Posterior cingulate gyrus (tissue), 11 donors: ENCODE measurements around the gene MATN1.

ENCODE experiments used
- DNase-seq, 10 donors: peaks; one replicate each; pipeline versions ENCODE4 v3.0.0 to v3.0.0-alpha.2; 2020 to 2021; ENCODE audit warnings: mixed read lengths in 3 of 10
- intact Hi-C: fragments of 100-400 bp; cut with DNase I; formaldehyde crosslinking; loops from one replicate; pipeline ENCODE4 v1.15.1; 2023

Gene MATN1

DNA sequence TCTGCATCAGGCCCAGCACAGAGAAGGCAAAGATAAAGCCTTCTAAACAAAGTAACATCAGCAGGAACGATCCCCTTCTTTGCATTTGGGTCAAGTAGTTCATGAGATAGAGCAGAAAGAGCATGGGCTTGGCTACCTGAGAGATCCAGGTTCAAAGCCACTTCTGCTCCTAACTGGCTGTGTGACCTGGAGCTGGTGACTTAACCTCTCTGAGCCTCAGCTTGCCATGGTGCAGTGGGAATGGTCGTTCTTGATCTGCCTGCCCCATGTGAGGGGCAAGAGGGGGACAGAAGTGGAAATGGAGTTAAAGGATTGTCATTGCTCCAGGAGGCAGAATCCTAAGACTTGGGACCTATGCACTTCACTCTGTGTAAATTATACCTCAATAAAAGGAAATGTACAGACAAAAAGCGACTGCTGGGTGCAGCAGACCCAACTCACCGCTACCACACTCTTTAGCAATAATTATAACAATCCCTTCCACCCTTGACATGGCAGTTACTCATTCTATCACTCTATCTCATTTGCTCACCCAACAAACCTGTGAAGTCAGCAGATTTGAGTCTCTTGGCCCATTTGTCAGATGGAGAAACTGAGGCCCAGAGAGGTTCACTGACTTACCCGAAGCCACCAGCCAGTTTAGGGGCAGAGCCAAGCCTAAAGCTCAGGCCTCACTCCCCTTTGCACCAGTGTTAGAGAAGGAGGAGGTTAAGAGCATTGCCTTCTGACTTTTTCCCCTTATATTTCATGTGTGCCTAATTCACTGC lies 1.5 kb upstream of the MATN1 start:
- peak in 1 of 10 donors; percentile 1 for DNase-seq
- intact Hi-C loops: loop anchor here (5.0 kb wide), 1 partner anchor 187 kb away; no protein-coding TSS in a partner anchor

GRCh38 chr1:30724175-30724574 lies 790 bp upstream of the MATN1 start:
- intact Hi-C loops: no loop called here
- DNase-seq: peak in 1 of 10 donors; percentile 42

DNA sequence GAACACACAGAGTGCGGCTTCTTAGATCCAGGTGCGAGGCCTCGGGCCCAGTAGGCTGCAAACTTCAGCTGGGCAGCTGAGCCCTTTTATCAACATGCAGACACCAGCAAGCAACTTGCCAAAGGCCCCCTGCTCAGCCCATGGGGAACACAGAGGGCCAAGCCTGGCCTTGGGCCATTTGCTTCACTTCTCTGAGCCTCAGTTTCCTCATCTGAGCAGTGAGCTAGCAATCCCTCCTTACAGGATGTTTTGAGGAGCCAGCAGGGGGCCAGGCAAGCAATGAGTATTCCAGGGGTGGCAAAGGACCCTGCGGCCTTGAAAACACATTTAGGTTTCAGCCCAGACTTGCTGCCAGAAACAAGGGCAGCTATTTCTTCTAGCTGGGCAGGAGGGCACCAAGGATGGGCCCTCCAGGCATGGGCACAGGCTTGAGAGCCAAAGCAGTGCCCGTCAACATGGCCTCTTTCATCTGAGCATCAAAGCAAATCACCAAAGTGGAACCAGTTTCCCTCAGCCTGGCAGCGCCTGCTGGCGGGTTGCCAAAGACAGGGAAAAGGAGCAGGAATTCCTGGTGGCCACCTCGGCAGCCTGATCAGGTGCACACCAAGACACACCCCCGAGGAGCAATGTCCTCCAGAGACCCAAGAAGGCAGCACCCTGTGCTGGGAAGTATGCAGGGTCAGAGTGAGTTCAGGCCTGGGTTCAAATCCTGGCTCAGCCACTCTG lies 1.4 kb downstream of the MATN1 start:
- intact Hi-C loops: no loop called here
- DNase-seq: peak in 3 of 10 donors; percentile 70 to 81 (median 76)

- intact Hi-C loops: no loop called here
Measured at GRCh38 chr1:30721341-30721793, 2.0 kb downstream of the MATN1 start.

GRCh38 chr1:30720271-30721223 lies 2.8 kb downstream of the MATN1 start:
- peak in 2 of 10 donors; percentile 56 to 64 for DNase-seq
- intact Hi-C loops: no loop called here

More at GRCh38 chr1:30721341-30721793, 2.0 kb downstream of the MATN1 start:
- peak in 2 of 10 donors; percentile 64 to 82 for DNase-seq

- intact Hi-C loops: loop anchor here (1.0 kb wide), 1 partner anchor 60 kb away; no protein-coding TSS in a partner anchor
- DNase-seq: peak in 4 of 10 donors; percentile 82 to 98 (median 96)
Measured at GRCh38 chr1:30719406-30720270, 3.7 kb downstream of the MATN1 start.

DNA sequence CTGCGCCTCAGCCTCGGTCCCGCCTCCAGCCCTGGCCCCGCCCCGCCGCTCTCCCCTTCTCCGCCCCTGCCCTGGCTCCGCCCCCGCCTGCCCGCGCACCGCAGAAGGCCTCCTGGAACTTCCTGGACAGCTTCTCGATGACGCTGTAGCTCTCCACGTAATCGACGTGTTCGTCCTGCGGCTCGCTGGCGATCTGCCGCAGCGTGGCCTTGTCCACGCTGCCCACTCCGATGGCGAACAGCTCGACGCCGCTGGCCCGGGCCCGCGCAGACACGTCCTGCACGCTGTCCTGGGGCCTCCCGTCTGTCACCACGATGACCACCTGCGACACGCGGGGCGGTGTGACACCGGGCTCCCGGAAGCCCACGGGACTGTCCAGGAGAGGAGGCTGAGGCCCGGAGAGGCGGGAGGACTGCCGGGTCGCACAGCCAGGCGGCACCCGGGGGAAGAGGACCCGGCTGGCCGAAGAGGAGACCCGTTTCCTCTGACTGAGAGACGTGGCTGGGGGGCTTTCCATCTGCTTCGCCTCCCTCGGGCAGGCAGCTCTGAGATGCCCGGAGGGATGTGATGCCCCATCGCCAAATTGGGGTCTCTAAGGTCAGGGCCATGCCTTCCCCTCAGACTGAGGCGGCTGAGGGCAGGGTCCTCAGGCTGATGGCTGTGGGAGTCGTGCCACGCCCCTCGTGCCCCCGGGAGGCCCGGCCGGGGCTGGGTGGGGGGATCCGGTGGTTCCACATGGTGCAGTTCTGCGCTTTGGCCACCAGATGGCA lies 4.6 kb downstream of the MATN1 start:
- intact Hi-C loops: loop anchor here (1.0 kb wide), 1 partner anchor 60 kb away; no protein-coding TSS in a partner anchor

DNA sequence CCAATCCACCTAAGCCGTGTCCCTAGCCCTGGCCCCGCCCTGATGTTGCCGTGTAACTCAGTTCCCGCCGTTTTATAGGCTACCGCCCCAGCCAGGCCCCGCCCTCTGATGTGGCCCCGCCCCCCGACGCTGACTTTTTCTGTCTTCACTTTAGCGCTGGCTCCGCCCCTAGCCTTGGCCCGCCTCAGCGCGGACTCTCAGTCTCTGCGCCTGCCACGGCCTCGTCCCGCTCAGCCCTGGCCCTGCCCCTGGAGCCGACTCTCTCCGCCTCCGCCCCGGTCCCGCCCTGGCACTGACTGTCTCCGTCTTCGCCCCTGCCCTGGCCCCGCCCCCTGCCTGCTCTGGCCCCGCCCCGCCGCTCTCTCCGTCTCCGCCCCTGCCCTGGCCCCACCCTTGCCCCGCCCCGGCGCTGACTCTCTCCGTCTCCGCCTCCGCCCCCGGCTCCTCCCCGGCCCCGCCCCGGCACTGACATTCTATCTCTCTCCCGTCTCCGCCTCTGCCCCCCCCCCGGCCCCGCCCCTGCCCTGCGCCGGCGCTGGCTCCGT lies 5.2 kb downstream of the MATN1 start:
- DNase-seq: peak; percentile 98 to 100 (median 99)
- intact Hi-C loops: no loop called here

More for the DNA sequence above, 4.6 kb downstream of the MATN1 start:
- peak in 6 of 10 donors; percentile 81 to 90 (median 89) for DNase-seq

- intact Hi-C loops: no loop called here
Measured at GRCh38 chr1:30716646-30717045, 6.7 kb downstream of the MATN1 start.

DNA sequence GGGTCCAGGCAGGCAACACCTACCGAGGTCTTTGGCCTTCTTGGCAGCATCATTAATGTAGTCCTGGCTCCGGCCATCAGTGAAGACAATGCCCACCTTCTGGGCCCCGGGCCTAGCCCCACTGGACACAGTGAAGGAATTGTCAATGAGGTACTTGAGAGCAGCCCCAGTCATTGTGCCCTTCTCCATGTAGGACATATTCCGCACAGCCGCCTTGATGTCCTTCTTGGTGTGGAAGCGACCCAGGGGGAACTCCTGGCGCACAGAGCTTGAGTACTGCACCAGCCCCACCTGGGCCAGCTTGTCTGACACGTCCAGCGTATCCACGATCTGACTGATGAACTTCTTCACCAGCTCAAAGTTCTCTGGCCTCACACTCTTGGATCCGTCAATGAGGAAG lies 7.5 kb downstream of the MATN1 start:
- intact Hi-C loops: no loop called here
- DNase-seq: peak in 2 of 10 donors; percentile 35 to 73

More at GRCh38 chr1:30716646-30717045, 6.7 kb downstream of the MATN1 start:
- peak in 3 of 10 donors; percentile 13 to 83 (median 53) for DNase-seq

- intact Hi-C loops: no loop called here
- DNase-seq: peak in 1 of 10 donors; percentile 53
Measured at GRCh38 chr1:30715216-30715615, 8.2 kb downstream of the MATN1 start.

DNA sequence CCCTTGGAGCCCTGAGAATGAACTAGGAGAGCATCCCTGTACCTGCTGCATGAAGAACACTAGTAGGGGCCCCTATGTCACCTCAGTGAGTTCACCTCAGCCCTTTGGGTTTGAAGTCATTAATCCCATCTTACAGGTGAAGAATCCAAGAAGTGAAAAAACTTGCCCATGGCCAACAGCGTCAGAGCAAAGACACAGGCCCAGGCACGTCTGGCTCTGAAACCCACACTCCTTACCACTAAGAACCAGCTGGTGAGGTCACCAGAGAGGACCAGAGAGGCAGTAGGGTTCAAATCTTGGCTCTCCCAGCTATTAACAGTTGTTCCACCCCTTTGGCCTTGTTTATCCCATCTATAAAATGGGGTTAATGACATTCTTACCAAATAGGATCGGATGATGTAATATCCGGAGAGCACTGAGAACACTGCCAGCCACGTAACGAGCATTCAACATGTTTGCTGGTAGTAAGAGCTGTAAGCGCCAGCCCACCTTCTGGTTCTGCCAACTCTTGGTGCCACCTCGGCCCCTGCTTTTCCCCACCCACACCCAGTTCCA lies 8.8 kb downstream of the MATN1 start:
- intact Hi-C loops: loop anchor here (5.0 kb wide), 1 partner anchor 1832 kb away; no protein-coding TSS in a partner anchor
- DNase-seq: no peak

- DNase-seq: no peak
- intact Hi-C loops: loop anchor here (5.0 kb wide), 1 partner anchor 1832 kb away; no protein-coding TSS in a partner anchor
Measured at GRCh38 chr1:30714025-30714424, 9.4 kb downstream of the MATN1 start.

- intact Hi-C loops: loop anchor here (5.0 kb wide), 1 partner anchor 1831 kb away; no protein-coding TSS in a partner anchor
- no peak for DNase-seq
Measured at GRCh38 chr1:30713311-30713710, 10.1 kb downstream of the MATN1 start.

- DNase-seq: no peak
- intact Hi-C loops: loop anchor here (5.0 kb wide), 1 partner anchor 1830 kb away; no protein-coding TSS in a partner anchor
Measured at GRCh38 chr1:30712583-30712982, 10.8 kb downstream of the MATN1 start.

- intact Hi-C loops: loop anchor here (5.0 kb wide), 1 partner anchor 1828 kb away; no protein-coding TSS in a partner anchor
- no peak for DNase-seq
Measured at GRCh38 chr1:30710407-30710806, 13.0 kb downstream of the MATN1 start.

- intact Hi-C loops: loop anchor here (10.0 kb wide), 2 partner anchors 1674 to 1924 kb away; no protein-coding TSS in a partner anchor
- DNase-seq: no peak
Measured at GRCh38 chr1:30708361-30708728, 15.0 kb downstream of the MATN1 start.
